NCI-H1417 (cell line): ENCODE measurements around the gene GMEB2.
"Not testable (repeated sequence)": the region's sequence is repeated elsewhere in the genome, so short reads cannot be mapped to it uniquely, and the experiment has no call there.

Experiments
- DNase-seq, 3 experiments: peaks; one replicate each; lab custom pipeline; 2025; lab: John Stamatoyannopoulos, UW

Gene GMEB2

DNA sequence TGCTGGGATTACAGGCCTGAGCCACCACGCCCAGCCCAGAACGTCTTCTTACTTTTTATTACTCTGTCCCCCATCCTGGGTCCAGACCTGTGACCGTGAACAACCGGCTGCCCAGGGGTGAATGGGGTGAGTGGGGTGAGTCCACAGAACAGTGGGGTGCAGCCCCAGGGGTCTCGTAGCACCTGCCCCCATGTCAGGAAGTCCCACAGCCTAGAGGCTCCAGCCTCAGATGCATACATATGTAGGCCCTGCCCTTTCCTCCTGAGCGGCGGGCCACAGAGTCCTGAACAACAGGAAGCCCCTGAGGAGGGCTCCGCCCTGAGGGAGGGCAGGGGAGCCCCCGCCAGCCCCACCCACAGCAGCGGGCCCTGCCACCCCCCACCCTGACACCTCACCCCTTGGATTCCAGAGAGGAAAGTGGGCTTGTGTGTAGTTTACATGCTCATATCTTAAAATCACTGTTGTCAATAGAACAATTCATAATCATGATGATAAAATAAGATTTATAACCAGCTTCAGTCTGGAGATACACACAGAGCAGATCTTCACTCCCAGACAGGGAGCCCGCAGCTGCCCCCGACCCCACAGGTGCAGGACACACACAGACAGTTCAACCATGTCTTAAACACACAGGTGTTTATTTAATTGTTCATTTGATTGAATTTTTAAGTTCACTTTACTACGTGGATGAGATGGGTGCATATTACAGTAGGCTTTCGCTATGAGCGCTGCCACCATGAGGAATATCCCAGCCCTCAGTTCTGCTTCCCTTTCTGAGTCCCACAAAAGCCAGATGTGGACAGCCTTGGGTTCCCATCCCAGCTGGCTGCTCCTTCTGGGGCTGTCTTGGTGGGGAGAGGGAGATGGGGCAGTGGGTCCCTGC is 12.4 kb upstream of the GMEB2 start:
- no peak for DNase-seq

DNA sequence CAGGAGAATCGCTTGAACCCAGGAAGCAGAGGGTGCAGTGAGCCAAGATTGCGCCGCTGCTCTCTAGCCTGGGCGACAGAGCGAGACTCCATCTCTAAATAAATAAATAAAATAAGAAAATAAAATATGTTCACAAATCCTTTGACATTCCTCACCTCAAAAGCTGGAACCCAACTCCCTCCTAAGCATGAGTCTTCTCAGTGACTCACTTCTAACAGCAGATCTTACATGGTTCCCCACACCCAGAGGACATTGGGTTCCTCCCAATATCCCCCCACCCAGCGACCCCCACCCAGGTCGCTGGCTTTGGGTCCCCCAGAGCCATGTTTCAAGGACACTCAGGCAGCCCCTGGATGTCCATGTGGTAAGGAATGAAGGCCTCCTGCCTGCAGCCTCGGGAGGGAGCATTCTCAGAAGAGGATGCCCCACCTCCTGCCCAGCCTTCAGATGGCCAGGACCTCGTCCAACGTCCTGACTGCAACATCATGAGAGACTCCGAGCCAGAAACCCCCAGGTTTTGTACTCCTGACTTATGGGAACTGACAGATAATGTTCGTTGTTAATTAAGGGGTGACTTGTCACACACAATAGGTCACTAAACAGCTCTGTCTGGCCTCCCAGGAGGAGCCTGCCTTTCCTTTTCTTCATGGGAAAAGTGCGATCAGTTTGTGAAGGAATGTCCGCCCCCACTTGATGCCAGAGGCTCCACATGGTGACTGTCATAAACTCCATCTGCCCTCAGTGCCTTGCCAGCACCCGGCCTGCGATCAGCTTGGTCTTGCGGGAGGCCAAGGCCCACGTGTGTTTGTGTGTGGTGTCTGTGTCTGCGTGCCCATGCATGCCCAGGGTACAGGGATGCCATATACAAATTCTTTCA is 10.1 kb upstream of the GMEB2 start:
- no peak for DNase-seq

DNA sequence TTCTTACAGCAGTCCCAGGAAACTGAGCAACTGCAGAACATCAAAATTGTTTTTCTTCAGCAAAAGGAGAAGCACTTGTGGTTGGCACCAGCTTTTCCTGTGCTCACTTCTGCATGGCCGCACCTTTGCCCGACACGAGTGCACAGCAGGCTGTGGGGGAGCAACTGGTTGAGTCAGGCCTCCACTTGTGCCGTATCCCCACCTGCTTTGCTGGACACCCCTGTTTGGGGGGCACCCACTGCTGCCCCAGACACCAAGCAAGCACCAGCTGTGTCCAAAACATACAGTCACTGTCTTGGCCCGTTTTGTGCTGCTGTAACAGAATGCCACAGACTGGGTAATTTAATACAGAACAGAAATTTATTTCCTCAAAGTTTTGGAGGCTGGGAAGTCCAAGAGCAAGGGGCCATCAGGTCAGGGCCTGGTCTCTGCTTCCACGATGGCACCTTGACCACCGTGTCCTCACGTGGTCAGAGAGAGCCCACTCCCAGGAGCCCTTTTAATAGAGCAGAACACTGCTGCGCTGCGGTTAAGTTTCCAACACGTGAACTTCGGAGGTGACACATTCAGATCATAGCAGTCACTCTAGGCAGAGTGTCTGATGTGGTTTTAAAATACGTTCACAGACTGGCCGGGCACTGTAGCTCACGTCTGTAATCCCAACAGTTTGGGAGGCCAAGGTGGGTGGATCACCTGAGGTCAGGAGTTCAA is 8.7 kb upstream of the GMEB2 start:
- DNase-seq: no peak

DNA sequence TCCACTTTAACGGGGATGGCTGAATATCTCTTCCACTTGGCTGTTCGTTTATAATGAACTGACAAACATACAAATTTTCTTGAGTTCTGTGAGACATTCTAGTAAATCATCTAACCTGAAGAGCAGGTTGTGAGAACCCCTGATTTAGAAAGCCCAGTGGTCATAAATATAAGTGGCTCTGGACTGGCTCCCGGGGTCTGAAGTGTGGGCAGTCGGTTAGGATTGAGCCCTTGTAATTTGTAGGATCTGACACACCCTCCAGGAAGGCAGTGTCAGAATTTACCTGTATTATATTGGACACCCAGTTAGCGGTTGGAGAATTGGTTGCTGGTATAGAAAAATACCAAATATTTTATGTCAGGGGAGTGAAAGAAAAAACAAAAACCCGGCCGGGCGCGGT is 6.8 kb upstream of the GMEB2 start:
- DNase-seq: no peak

DNA sequence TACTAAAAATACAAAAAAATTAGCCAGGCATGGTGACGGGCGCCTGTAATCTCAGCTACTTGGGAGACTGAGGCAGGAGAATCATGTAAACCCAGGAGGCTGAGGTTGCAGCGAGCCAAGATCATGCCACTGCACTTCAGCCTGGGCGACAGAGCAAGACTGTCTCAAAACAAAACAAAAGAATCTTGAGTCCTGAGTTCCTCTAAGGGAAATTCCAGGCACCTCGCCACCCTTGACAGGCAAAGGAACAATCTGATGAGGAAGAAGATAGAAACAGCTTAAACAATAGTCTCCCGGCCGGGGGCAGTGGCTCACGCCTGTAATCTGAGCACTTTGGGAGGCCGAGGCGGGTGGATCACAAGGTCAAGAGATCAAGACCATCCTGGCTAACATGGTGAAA is 4.5 kb upstream of the GMEB2 start:
- not testable (repeated sequence) for DNase-seq

DNA sequence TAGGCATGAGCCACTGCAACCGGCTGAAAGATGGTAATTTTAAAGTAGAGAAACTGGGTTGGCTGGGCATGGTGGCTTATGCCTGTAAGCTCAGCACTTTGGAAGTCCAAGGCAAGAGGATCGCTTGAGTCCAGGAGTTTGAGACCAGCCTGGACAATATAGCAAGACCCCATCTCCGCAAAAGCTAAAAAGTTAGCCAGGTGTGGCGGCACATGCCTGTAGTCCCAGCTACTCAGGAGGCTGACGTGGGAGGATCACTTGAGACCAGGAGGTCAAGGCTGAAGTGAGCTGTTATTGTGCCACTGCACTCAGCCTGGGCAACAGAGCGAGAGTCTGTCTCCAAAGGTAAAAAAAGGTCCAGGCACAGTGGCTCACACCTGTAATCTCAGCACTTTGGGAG is 4.1 kb upstream of the GMEB2 start:
- not testable (repeated sequence) for DNase-seq

DNA sequence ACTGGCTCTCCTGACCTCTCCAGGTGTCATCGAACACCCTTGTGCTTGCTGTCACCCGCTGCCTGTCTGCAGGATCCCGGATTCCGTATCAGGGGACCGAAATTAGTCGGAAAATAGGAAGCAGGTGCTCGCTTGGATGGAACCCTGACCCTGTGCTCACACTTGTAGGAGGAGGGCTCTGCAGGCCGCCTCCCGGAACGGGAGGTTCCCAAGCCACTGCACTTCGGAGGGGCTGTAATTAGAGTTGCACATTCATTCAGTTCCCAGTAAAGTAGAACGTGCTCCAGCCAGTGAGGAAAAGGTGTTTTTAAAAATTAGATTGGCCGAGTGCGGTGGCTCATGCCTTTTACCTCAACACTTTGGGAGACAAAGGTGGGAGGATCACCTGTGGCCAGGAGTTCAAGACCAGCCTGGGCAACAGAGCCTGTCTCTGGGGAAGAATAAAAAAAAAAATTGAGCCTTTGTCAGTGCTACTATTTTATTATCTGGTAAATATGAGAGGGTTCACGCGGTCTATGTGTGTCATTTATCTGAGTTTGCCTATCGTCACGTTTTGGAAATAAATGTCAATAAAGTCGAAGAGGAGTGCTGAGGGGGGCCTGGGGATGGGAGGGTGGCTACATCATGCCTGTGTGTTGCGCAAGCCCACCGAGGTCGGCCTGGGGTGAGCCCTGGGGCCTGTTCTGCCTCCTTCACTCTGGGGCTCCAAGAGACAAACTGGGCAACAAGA is 1.5 kb upstream of the GMEB2 start:
- DNase-seq: peak; percentile 80 to 89 (median 84)

DNA sequence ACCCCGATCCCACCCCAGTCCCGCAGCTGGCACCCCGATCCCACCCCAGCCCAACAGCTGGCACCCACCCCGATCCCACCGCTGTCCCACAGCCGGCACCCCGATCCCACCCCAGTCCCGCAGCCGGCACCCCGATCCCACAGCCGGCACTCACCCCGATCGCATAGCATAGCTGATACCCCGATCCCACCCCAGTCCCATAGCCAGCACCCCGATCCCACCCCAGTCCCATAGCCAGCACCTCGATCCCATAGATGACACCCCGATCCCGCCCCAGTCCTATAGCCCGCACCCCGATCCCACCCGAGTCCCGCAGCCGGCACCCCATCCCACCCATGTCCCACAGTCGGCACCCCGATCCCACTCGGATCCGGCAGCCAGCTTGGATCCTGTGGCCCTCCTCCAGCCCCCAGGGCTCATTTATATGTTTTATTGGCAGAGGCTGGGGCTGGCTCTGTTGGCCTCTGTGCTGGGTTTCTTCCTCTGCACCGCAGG is 897 bp upstream of the GMEB2 start:
- DNase-seq: no peak

DNA sequence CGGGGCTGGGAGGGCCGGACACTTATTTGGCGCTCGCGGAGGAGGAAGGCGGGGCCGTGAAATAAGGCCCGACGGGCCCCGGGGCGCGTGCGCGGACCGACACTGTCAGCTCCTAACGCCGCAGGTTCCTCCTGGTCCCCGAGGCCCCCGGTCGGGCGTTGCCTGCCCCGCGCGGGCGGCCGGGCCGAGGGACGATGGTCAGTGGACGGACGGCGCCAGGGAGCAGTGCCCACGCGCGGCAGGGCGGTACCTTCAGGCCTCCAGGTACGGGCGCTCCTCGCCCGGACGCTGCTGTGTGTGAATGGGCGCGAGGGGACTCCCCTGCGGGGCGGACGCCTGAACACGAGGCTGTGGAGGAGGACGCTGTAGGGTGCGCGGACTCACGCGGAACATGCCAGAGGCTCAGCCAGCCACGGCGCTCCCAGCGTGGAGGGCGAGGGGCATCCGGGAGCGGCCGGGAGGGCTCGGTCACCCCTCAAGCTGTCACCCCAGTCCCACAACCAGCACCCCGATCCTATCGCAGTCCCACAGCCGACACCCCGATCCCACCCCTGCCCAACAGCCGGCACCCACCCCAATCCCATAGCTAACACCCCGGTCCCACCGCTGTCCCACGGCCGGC is 339 bp upstream of the GMEB2 start:
- peak; percentile 95 to 98 (median 97) for DNase-seq

DNA sequence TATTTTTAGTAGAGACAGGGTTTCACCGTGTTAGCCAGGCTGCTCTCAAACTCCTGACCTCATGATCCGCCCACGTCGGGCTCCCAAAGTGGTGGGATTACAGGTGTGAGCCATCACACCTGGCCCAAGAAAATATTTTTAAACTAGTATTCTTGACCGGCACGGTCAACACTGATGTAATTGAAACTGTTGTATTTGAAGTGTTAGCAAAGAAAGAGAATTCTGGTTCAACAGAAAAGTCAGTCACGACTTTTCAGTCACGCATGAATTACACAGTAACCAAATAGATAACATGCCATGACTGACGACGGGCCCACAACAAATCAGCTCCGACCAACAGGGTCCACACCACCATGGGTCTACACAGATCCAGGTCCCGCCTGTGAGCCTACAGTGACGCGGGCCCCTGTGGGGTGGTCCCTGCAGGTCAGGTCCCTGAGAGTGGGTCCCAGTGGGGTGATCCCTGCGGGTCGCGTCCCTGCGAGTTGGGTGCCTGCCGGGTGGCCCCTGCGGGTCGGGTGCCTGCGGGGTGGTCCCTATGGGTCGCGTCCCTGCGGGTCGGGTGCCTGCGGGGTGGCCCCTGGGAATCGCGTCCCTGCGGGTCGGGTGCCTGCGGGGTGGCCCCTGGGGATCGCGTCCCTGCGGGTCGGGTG is 1.0 kb downstream of the GMEB2 start:
- peak in 2 of 3 experiments; percentile 41 to 51 for DNase-seq

DNA sequence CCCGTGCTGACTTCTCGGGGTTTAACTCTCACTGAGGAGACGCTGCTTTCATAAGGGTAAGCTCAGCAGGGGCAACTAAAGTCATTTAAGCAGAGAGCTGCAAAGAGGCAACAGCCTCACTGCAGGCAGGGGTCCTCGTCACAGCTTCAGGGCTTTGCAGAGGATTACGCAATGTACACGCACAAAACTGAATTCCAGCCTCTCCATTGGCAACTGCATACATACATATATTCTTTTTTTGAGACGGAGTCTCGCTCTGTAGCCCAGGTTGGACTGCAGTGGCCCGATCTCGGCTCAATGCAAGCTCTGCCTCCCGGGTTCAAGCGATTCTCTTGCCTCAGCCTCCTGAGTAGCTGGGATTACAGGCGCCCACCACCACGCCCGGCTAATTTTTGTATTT is 2.4 kb downstream of the GMEB2 start:
- no peak for DNase-seq

DNA sequence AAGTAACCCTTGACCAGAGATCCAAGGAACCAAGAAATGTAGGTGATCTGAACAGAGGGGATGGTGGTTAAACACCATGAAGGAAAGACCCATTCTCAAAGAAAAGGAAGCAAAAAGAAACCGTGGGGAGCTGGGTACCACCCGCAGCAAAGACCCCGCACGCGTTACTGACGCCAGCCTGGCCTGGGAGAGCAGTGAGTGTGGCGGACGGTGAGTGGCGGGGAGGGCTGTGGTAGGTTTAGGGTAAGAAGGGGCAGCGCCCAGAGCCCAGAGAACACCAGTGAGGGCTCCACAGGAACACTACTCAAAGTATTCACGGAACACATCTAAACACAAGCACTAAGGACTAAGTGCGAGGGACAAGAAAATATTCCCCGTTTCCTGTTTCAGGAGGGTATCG is 4.2 kb downstream of the GMEB2 start:
- no peak for DNase-seq

DNA sequence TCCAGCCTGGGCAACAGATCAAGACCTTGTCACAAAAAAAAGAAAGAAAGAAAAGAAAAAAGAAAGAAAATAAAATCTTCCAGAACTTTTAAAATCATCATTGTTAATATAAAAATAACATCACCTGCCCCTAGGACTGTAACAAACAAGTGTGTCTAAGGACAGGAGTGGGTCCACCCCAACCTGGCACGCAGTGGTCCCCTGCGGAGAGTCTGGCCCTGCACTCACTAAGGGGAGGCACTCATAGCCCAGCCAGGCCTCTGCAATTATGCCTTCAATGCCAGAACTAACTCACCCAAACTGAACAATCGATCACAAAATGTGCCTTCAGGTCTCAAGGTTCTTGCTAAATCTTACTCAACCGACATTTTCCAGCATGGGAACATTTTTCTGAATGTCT is 4.8 kb downstream of the GMEB2 start:
- no peak for DNase-seq

DNA sequence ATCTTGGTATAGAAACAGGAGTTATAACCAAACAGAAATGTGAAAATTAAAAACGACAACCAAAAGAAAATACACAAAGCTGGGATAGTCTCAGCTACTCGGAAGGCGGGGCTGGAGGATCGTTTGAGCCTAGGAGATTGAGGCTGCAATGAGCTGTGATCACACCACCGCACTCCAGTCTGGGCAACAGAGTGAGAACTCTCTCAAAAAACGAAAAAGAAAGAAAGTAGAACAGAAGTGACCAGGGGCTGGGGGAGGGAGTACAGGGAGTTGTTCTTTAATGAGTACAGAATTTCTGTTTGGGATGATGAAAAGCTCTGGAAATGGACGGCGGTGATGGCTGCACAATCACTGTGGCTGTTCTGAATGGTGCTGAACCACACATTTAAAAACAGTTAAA is 5.9 kb downstream of the GMEB2 start:
- no peak for DNase-seq

DNA sequence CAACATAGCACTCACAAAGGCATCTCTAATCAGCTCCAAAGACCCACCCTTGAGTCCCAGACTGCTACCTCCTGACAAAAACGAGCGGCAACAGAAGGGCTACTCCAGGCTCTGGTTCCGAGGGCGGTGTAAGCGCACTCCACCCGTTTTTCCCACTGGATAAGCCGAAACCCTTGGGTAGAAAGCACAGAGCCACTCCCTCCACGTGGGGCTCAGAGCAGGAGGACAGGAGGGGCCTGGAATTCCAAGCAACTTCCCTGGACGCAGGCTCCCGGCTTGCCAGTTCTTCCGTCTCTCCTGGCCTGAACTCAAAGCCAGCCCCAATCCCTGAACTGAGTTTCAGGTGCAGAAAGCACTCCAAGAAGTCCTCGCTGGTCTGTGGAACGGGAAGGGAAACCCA is 7.4 kb downstream of the GMEB2 start:
- no peak for DNase-seq

DNA sequence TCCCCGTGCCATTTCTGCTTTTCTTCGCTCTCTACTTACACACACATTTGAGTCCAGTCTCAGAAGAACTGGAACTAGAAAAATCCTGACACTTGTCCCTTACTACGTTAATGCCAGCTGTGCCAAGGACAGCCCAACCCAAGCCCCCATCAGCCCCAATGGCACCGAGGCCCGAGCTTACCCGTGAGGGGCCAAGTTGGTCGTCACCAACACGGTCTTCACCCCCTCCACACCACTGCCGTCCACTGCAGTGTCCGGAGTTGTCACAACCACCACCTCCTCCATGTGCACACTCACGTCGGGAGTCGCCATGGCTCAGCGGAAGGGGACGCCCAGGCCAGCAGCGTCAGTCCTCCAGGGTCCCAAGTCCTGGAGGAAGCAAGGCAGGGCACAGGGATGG is 7.8 kb downstream of the GMEB2 start:
- DNase-seq: no peak

DNA sequence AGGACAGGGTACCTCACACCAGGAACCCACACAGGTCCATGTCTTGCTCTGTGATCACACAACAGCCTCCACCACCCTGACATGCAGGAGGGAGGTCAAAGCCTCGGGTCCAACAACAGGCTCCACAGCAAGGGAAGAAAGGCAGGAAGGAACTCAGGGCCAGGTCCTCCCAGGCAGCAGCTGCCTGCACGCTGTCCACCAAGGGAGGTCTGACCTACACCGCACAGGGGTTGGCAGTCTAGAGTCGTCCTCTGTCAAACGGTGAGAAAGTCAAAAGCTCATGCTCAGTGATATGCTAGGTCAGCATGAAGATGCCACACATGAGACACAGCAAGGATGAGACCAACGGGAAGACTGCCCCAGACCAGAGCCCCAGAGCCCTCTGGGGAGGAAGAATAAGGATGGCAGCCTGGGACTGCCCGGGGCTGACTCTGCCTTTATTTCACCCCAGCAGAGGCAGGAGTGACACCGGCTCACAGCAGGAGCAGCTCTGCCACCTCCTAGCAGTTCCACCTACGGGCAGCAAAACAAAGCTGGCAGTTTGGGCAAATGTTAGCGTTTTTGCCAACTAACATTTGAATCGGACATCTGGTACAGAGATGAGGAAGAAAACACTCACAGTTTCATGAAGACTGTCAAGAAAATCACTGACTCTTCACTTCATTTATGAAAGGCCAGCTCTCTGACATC is 8.5 kb downstream of the GMEB2 start:
- DNase-seq: no peak

DNA sequence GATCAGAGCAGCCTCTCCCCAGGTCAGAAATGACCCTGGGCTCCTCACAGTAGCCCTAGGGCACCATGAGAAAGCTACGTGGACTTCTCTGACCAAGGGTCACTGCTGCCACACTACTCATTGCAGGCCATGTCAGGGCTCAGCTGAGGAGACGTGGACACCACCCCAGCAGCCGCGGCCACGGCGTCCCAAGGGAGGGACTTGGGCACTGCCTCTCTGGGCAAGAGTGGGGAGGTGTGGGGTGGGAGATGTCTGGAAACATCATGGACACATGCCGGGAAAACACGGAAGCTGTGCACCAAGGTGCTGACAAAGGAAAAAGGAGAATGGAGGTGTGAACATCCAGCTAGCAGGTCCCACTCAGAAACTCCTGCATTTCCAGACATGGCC is 9.0 kb downstream of the GMEB2 start:
- no peak for DNase-seq

DNA sequence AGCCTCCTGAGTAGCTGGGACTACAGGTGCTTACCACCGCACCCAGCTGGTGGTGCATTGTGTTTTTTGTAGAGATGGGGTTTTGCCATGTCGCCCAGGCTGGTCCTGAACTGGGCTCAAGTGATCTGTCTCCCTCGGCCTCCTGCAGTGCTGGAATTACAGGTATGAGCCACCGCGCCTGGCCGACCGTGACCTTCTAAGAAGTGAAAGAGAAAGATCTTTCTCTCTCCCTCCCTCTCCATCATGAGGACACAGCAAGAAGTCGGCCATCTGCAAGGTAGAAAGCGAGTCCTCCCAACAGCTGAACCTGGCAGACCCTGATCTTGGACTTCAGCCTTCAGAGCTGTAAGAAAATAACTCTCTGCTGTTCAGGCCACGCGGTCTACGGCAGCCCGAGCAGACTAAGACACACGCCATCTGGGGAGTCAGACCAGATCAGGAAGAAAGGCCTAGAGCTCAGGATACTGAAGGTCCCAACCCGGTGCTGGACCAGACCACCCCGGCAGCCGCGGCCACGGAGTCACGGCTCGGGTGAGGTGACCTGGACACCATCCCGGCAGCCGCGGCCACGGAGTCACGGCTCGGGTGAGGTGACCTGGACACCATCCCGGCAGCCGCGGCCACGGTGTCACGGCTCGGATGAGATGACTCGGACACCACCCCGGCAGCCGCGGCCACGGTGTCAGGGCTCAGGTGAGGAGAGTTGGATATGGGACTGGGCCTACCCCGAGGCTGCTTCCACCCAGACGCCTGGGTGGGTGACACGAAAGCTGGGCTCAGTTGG is 9.6 kb downstream of the GMEB2 start:
- DNase-seq: no peak
